ENCODE data around the gene USH2A.

Gene USH2A

GRCh38 chr1:215600867-215601266, 822.4 kb downstream of the USH2A start:
- in situ Hi-C loops (cut with MboI; ENCODE audit: low pct_unique_long_range_greater_than_20kb, low sequenced_read_pairs, unreplicated experiment) = no loop called here

GRCh38 chr1:215600258-215600792, 822.9 kb downstream of the USH2A start:
- DNase-seq (ENCODE audit: low spot score) = no peak
- TF ChIP-seq CTCF (IDR thresholded peaks at IDR 0.05; ENCODE audit: extremely low read depth, insufficient read depth, missing control alignments) = no peak
- in situ Hi-C loops (cut with MboI; ENCODE audit: low pct_unique_long_range_greater_than_20kb, low sequenced_read_pairs, unreplicated experiment) = no loop called here

More at GRCh38 chr1:215600867-215601266, 822.4 kb downstream of the USH2A start:
- DNase-seq (ENCODE audit: low spot score) = no peak
- no peak for TF ChIP-seq CTCF (IDR thresholded peaks at IDR 0.05; ENCODE audit: extremely low read depth, insufficient read depth, missing control alignments)

GRCh38 chr1:215599418-215600074, 823.7 kb downstream of the USH2A start:
- no peak for DNase-seq (ENCODE audit: low spot score)
- in situ Hi-C loops (cut with MboI; ENCODE audit: low pct_unique_long_range_greater_than_20kb, low sequenced_read_pairs, unreplicated experiment) = no loop called here
- no peak for TF ChIP-seq CTCF (IDR thresholded peaks at IDR 0.05; ENCODE audit: extremely low read depth, insufficient read depth, missing control alignments)

GRCh38 chr1:215597961-215598360, 825.3 kb downstream of the USH2A start:
- in situ Hi-C loops (cut with MboI; ENCODE audit: low pct_unique_long_range_greater_than_20kb, low sequenced_read_pairs, unreplicated experiment) = no loop called here
- TF ChIP-seq CTCF (IDR thresholded peaks at IDR 0.05; ENCODE audit: extremely low read depth, insufficient read depth, missing control alignments) = no peak
- no peak for DNase-seq (ENCODE audit: low spot score)

GRCh38 chr1:215595231-215595630, 828.0 kb downstream of the USH2A start:
- TF ChIP-seq CTCF (IDR thresholded peaks at IDR 0.05; ENCODE audit: extremely low read depth, insufficient read depth, missing control alignments) = no peak
- DNase-seq (ENCODE audit: low spot score) = no peak
- in situ Hi-C loops (cut with MboI; ENCODE audit: low pct_unique_long_range_greater_than_20kb, low sequenced_read_pairs, unreplicated experiment) = no loop called here

GRCh38 chr1:215594640-215595039, 828.6 kb downstream of the USH2A start:
- in situ Hi-C loops (cut with MboI; ENCODE audit: low pct_unique_long_range_greater_than_20kb, low sequenced_read_pairs, unreplicated experiment) = no loop called here
- TF ChIP-seq CTCF (IDR thresholded peaks at IDR 0.05; ENCODE audit: extremely low read depth, insufficient read depth, missing control alignments) = no peak
- no peak for DNase-seq (ENCODE audit: low spot score)
